Thoracic aorta (tissue), 2 donors: ENCODE results near the gene ENTPD1. TPM values are rescaled to one million over a fixed set of nuclear protein-coding genes. Genes with fewer than 3 reads are reported as not detected.

Source experiments
- ATAC-seq: fragments of 150-250 bp; one replicate; pipeline ENCODE4 v1.8.0; 2017; ENCODE audit warnings: low read depth; ENCODE audit not compliant: insufficient number of reproducible peaks, low FRiP score
- DNase-seq: peaks from one replicate; pipeline ENCODE4 v3.0.0-alpha.2; 2020; ENCODE audit warnings: low spot score
- H3K27ac ChIP-seq, 2 donors: fragments of 200-600 bp; sonication (generic); 1 replicate in 1 of 2; 2 replicates in 1 of 2; pipeline ENCODE4 v1.5.1; 2016; ENCODE audit warnings: mild to moderate bottlenecking in 2 of 2, moderate library complexity in 2 of 2
- H3K27me3 ChIP-seq: fragments of 200-600 bp; sonication (generic); replicated peaks from 2 replicates; pipeline ENCODE4 v1.6.0; 2016; ENCODE audit warnings: mild to moderate bottlenecking; ENCODE audit not compliant: insufficient read depth
- H3K36me3 ChIP-seq: fragments of 200-600 bp; sonication (generic); one replicate; pipeline ENCODE4 v1.5.1; 2016
- H3K4me1 ChIP-seq, 2 donors: fragments of 200-600 bp; sonication (generic); 1 replicate in 1 of 2; 2 replicates in 1 of 2; pipeline versions ENCODE4 v1.5.1 to v1.6.0; 2016; ENCODE audit warnings: low read depth in 2 of 2, mild to moderate bottlenecking in 1 of 2; ENCODE audit not compliant: control insufficient read depth in 1 of 2
- H3K4me3 ChIP-seq: fragments of 200-600 bp; sonication (generic); 2 replicates; pipeline ENCODE4 v1.5.1; 2016; ENCODE audit warnings: mild to moderate bottlenecking
- H3K9me3 ChIP-seq: fragments of 200-600 bp; sonication (generic); 2 replicates; pipeline ENCODE4 v1.5.1; 2016
- total RNA-seq, 2 donors: library from RNA; depleted of rRNA; stranded (reverse); fragments of >200 nt; gene quantifications; one replicate each; pipeline versions ENCODE4 v1.1.0 to v1.2.3, GENCODE V29; 2016
- TF ChIP-seq, protein P1 (sequence below): fragments of 200-600 bp; sonication (generic); IDR thresholded peaks from one replicate; pipeline ENCODE4 v1.5.1; 2019; ENCODE audit warnings: antibody characterized with exemption

Gene ENTPD1
- total RNA-seq, 2 donors from 2014 or later, result 32.1 to 63.6 TPM

- ATAC-seq, result no peak
- no peak overlapping the region for H3K27ac ChIP-seq
- TF ChIP-seq, protein P1, sequence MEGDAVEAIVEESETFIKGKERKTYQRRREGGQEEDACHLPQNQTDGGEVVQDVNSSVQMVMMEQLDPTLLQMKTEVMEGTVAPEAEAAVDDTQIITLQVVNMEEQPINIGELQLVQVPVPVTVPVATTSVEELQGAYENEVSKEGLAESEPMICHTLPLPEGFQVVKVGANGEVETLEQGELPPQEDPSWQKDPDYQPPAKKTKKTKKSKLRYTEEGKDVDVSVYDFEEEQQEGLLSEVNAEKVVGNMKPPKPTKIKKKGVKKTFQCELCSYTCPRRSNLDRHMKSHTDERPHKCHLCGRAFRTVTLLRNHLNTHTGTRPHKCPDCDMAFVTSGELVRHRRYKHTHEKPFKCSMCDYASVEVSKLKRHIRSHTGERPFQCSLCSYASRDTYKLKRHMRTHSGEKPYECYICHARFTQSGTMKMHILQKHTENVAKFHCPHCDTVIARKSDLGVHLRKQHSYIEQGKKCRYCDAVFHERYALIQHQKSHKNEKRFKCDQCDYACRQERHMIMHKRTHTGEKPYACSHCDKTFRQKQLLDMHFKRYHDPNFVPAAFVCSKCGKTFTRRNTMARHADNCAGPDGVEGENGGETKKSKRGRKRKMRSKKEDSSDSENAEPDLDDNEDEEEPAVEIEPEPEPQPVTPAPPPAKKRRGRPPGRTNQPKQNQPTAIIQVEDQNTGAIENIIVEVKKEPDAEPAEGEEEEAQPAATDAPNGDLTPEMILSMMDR, result no peak
- H3K27me3 ChIP-seq, result no peaks in the 10 kb centered on the region
- no peaks in the 10 kb centered on the region for H3K9me3 ChIP-seq
- DNase-seq, result no peak
- H3K4me3 ChIP-seq, result no peak overlapping the region
- peaks cover 8 to 29% of the 10 kb centered on the region in 2 donors for H3K4me1 ChIP-seq
- H3K36me3 ChIP-seq, result no peaks in the 10 kb centered on the region
Measured at GRCh38 chr10:95818010-95818409, 62.0 kb downstream of the ENTPD1 start.

DNA sequence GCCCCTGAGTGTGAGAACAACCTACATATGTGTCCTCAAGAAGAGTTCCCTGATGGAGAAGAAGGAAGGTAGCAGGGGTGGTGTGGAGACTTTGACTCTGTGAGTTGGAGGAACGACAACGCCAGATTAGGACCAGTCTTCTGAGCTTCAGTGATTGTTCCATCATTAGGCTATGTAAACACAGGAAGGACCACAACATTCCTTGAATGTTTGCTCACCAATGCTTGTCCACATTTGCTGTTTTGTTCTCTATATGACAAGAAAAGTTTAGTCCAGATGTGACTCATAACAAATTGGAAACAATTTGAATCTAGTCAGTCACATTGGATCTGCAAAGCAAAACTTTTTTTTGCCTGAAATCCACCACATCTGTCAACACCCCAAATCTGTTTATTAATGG, 62.7 kb downstream of the ENTPD1 start:
- Histone ChIP-seq H3K4me3 (no peak overlapping the region), H3K27me3 (no peaks in the 10 kb centered on the region), H3K9me3 (no peaks in the 10 kb centered on the region), H3K4me1 (peaks cover 8 to 25% of the 10 kb centered on the region in 2 donors), H3K36me3 (no peaks in the 10 kb centered on the region), H3K27ac (no peak overlapping the region)
- TF ChIP-seq, protein P1, result no peak
- no peak for ATAC-seq
- DNase-seq, result no peak

- no peak for ATAC-seq
- Histone ChIP-seq H3K27me3 (no peaks in the 10 kb centered on the region), H3K4me1 (peaks cover 8 to 17% of the 10 kb centered on the region in 2 donors), H3K36me3 (no peaks in the 10 kb centered on the region), H3K9me3 (no peaks in the 10 kb centered on the region), H3K4me3 (no peak overlapping the region), H3K27ac (no peak overlapping the region)
- DNase-seq, result no peak
- TF ChIP-seq, protein P1, result no peak
Measured at GRCh38 chr10:95819620-95820329, 63.8 kb downstream of the ENTPD1 start.

DNA sequence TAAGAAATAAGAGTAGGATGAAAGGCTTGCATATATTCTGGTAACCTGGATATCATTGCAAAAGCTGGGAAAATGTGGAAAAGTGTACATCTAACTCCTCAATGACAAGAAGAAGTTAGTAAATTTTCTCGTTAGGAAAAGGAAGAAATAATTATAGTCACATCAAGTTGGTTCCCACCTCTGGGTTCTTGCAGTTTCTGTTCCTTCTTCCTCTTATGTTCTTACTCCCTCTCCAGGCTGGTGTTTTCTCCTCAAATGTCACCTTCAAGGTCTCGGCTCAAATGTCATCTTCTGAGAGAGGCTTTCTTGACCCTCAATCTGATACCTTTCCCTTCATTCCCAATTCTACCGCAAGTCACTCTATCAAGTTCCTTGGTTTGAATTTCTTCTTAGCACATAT, 64.4 kb downstream of the ENTPD1 start:
- H3K27ac ChIP-seq, result no peak overlapping the region
- TF ChIP-seq, protein P1, result no peak
- DNase-seq, result no peak

GRCh38 chr10:95821720-95822119, 65.8 kb downstream of the ENTPD1 start:
- Histone ChIP-seq H3K4me1 (peaks cover 8 to 11% of the 10 kb centered on the region in 2 donors), H3K4me3 (no peak overlapping the region), H3K27me3 (no peaks in the 10 kb centered on the region), H3K9me3 (no peaks in the 10 kb centered on the region), H3K27ac (no peak overlapping the region), H3K36me3 (no peaks in the 10 kb centered on the region)
- TF ChIP-seq, protein P1, result no peak
- DNase-seq (no peak), ATAC-seq (no peak)

More for the DNA sequence above, 64.4 kb downstream of the ENTPD1 start:
- Histone ChIP-seq H3K4me3 (no peak overlapping the region), H3K36me3 (no peaks in the 10 kb centered on the region), H3K9me3 (no peaks in the 10 kb centered on the region), H3K4me1 (peaks cover 8 to 13% of the 10 kb centered on the region in 2 donors), H3K27me3 (no peaks in the 10 kb centered on the region)
- no peak for ATAC-seq
